Right atrium auricular region (tissue), 2 donors: Measurements from ENCODE around the gene WWOX. TPM values are rescaled to one million over a fixed set of nuclear protein-coding genes. Genes with fewer than 3 reads are reported as not detected.

Experiments used
- DNase-seq: peaks from one replicate; pipeline ENCODE4 v3.0.0-alpha.2; 2019; ENCODE audit warnings: low spot score
- H3K27ac ChIP-seq, 2 donors: fragments of 200-600 bp; sonication (generic); 1 replicate in 1 of 2; 2 replicates in 1 of 2; pipeline ENCODE4 v1.5.1; 2016 to 2019
- H3K27me3 ChIP-seq, 2 donors: fragments of 200-600 bp; sonication (generic); one replicate each; pipeline versions ENCODE4 v1.5.1 to v1.6.0; 2017 to 2019
- H3K36me3 ChIP-seq: fragments of 200-600 bp; sonication (generic); one replicate; pipeline ENCODE4 v1.5.1; 2016
- H3K4me1 ChIP-seq, 2 donors: fragments of 200-600 bp; sonication (generic); one replicate each; pipeline versions ENCODE4 v1.5.1 to v1.6.0; 2017 to 2019
- H3K4me3 ChIP-seq, 2 donors: fragments of 200-600 bp; sonication (generic); 1 replicate in 1 of 2; 2 replicates in 1 of 2; pipeline ENCODE4 v1.5.1; 2017 to 2019; ENCODE audit warnings: mild to moderate bottlenecking in 1 of 2, moderate library complexity in 1 of 2
- H3K9me3 ChIP-seq, 2 donors: fragments of 200-600 bp; sonication (generic); one replicate each; pipeline ENCODE4 v1.5.1; 2019
- total RNA-seq, 2 donors: library from RNA; depleted of rRNA; stranded (reverse); fragments of >200 nt; gene quantifications; one replicate each; pipeline ENCODE4 v1.1.0, GENCODE V29; 2016
- TF ChIP-seq, protein P1 (sequence below), 2 donors: fragments of 200-600 bp; sonication (generic); IDR thresholded peaks; one replicate each; pipeline ENCODE4 v1.5.1; 2019; ENCODE audit warnings: antibody characterized with exemption in 2 of 2

WWOX gene
- total RNA-seq, 2 donors from 2014 or later: 14.8 to 20.8 TPM

DNA sequence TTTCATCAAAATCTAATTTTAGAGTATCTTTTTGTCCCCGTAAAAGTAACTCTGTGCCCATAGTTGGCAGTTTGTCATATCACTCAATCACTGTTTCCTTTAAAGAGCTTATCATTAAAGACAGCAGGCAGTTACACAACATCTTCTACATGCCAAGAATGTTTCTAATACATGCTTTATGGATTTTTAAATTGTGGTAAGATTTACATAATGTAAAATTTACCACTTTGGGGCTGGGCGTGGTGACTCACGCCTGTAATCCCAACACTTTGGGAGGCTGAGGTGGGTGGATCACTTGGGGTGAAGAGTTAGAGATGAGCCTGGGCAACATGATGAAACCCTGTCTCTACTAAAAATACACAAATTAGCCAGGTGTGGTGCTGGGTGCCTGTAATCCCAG is 687.2 kb downstream of the WWOX start:
- Histone ChIP-seq H3K9me3 (no peaks in the 10 kb centered on the region), H3K27ac (no peak overlapping the region), H3K4me3 (no peak overlapping the region), H3K4me1 (no peaks in the 10 kb centered on the region), H3K27me3 (no peaks in the 10 kb centered on the region), H3K36me3 (no peaks in the 10 kb centered on the region)
- TF ChIP-seq, protein P1, sequence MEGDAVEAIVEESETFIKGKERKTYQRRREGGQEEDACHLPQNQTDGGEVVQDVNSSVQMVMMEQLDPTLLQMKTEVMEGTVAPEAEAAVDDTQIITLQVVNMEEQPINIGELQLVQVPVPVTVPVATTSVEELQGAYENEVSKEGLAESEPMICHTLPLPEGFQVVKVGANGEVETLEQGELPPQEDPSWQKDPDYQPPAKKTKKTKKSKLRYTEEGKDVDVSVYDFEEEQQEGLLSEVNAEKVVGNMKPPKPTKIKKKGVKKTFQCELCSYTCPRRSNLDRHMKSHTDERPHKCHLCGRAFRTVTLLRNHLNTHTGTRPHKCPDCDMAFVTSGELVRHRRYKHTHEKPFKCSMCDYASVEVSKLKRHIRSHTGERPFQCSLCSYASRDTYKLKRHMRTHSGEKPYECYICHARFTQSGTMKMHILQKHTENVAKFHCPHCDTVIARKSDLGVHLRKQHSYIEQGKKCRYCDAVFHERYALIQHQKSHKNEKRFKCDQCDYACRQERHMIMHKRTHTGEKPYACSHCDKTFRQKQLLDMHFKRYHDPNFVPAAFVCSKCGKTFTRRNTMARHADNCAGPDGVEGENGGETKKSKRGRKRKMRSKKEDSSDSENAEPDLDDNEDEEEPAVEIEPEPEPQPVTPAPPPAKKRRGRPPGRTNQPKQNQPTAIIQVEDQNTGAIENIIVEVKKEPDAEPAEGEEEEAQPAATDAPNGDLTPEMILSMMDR (IDR thresholded peaks at IDR 0.05): no peak
- no peak for DNase-seq

DNA sequence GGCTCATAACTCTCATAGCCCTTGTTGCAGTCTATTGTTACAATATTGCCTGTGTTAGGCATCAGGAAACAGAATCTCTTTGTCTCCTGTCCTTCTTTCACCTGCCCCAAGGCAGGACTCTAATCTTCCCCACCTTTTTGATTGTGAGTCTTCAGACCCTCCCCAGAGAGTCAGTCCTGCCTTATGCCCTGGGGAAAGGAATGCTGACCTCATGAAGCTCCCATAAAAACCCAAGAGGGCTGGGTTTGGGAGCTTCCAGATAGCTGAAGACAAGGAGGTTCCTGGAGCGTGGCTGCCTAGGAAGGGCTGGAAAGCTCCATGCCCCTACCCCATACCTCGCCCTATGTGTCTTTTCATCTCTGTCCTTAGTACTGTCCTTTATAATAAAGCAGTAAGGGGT is 688.8 kb downstream of the WWOX start:
- DNase-seq: no peak
- TF ChIP-seq, protein P1 (IDR thresholded peaks at IDR 0.05): no peak
- Histone ChIP-seq H3K27ac (no peak overlapping the region), H3K4me3 (no peak overlapping the region), H3K36me3 (no peaks in the 10 kb centered on the region), H3K9me3 (no peaks in the 10 kb centered on the region), H3K4me1 (no peaks in the 10 kb centered on the region), H3K27me3 (no peaks in the 10 kb centered on the region)

DNA sequence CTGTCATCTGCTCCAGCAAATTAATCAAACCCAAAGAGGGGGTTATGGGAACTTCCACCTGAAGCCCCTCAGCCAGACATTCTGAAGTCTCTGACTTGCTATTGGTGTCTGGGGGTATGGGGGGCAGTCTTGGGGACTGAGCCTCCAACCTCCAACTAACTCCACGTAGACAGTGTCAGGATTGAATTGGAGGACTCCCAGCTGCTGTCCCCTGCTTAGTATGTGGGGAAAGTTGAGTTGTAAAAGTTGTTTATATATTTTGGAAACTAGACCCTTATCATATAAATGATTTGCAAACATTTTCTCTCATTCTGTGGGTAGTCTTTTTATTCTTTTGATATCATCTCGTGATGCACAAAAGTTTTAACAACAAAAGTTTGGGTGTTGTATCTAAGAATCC is 689.2 kb downstream of the WWOX start:
- no peak overlapping the region for H3K27ac ChIP-seq
- no peaks in the 10 kb centered on the region for H3K9me3 ChIP-seq
- H3K27me3 ChIP-seq: no peaks in the 10 kb centered on the region
- TF ChIP-seq, protein P1 (IDR thresholded peaks at IDR 0.05): no peak
- no peaks in the 10 kb centered on the region for H3K36me3 ChIP-seq
- no peaks in the 10 kb centered on the region for H3K4me1 ChIP-seq
- no peak overlapping the region for H3K4me3 ChIP-seq
- DNase-seq: no peak

DNA sequence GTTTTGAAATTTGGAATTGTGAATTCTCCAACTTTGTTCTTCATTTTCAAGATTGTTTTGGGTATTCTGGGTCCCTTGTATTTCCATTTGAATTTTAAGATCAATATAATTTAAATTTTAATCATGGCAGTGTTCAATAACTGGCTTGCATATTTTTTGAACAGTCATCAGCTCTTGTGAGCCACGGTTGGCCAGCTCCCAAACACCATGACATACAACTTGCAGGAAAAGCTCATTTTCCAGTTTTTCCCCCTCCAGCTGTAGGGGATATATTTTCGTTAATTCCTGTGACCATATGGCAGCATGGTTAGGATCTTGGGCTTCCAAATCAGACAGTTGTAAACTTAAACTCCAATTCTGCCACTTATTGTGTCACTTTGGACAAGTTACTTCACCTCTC is 690.1 kb downstream of the WWOX start:
- no peak for DNase-seq
- TF ChIP-seq, protein P1 (IDR thresholded peaks at IDR 0.05): no peak
- Histone ChIP-seq H3K27me3 (no peaks in the 10 kb centered on the region), H3K36me3 (no peaks in the 10 kb centered on the region), H3K4me1 (no peaks in the 10 kb centered on the region), H3K27ac (no peak overlapping the region), H3K4me3 (no peak overlapping the region), H3K9me3 (no peaks in the 10 kb centered on the region)

DNA sequence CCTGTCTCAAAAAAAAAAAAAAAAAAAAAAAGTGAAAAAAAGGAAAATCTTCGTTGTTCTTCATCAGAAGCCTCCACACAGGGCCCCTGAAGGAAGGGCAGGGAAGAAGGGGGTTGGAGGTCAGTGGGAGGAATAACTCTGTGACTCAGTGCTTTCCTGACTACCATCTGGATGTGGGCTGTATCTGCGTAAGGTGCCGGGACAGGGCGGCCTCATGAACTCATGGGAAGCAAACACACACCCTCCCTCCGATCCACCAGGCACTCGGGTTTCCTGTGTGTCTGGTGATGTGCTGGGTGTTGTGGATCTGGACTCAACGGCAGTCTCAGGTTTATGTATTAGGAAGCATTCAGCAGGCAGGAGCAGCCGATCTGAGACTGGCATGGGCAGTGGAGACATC is 691.6 kb downstream of the WWOX start:
- TF ChIP-seq, protein P1 (IDR thresholded peaks at IDR 0.05): no peak
- DNase-seq: no peak
- Histone ChIP-seq H3K9me3 (no peaks in the 10 kb centered on the region), H3K27ac (no peak overlapping the region), H3K36me3 (no peaks in the 10 kb centered on the region), H3K4me3 (no peak overlapping the region), H3K4me1 (peaks cover 0 to 3% of the 10 kb centered on the region in 2 donors), H3K27me3 (no peaks in the 10 kb centered on the region)

DNA sequence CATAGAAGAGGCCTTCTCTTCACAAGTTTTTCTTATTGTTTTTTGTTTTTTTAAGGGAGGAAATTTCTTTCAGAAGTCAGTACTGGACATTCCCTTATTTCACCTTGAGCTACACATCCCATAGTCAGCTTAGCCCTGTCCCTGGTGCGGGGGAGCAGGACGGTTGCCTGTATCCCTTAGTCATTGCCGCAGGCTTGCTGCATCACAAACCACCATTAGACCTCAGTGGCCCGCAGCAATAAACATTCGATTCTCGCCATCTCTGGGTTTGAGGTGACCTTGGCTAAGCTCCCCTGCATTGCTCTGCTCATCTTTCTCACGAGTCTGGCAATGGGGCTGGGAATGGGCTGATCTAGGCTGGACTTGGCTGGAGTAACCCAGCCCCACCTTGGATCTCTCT is 692.5 kb downstream of the WWOX start:
- TF ChIP-seq, protein P1 (IDR thresholded peaks at IDR 0.05): no peak
- H3K27me3 ChIP-seq: no peaks in the 10 kb centered on the region
- H3K27ac ChIP-seq: no peak overlapping the region
- DNase-seq: no peak
- peaks cover 0 to 5% of the 10 kb centered on the region in 2 donors for H3K4me1 ChIP-seq
- H3K4me3 ChIP-seq: no peak overlapping the region
- H3K36me3 ChIP-seq: no peaks in the 10 kb centered on the region
- no peaks in the 10 kb centered on the region for H3K9me3 ChIP-seq
